HEK293T (cell line): ENCODE data around the gene RSPH9.

Experiments used
- BHLHE40 ChIP-seq: fragments of 450-650 bp; IDR thresholded peaks from 2 replicates; pipeline ENCODE4 v1.6.1; 2016; ENCODE audit warnings: mild to moderate bottlenecking, moderate library complexity, borderline replicate concordance
- CTBP1 ChIP-seq: fragments of 450-650 bp; IDR thresholded peaks from 2 replicates; pipeline ENCODE4 v1.6.1; 2016; ENCODE audit warnings: borderline replicate concordance
- ELF4 ChIP-seq: fragments of 450-650 bp; IDR thresholded peaks from 2 replicates; pipeline ENCODE4 v1.6.1; 2017; ENCODE audit warnings: antibody characterized with exemption
- FOXM1 ChIP-seq: fragments of 450-650 bp; IDR thresholded peaks from 2 replicates; pipeline ENCODE4 v1.6.1; 2017; ENCODE audit warnings: mild to moderate bottlenecking, borderline replicate concordance
- SP1 ChIP-seq: fragments of 450-650 bp; IDR thresholded peaks from 2 replicates; pipeline ENCODE4 v1.6.1; 2017
- TARDBP ChIP-seq: fragments of 450-650 bp; IDR thresholded peaks from 2 replicates; pipeline ENCODE4 v1.6.1; 2016

DNA sequence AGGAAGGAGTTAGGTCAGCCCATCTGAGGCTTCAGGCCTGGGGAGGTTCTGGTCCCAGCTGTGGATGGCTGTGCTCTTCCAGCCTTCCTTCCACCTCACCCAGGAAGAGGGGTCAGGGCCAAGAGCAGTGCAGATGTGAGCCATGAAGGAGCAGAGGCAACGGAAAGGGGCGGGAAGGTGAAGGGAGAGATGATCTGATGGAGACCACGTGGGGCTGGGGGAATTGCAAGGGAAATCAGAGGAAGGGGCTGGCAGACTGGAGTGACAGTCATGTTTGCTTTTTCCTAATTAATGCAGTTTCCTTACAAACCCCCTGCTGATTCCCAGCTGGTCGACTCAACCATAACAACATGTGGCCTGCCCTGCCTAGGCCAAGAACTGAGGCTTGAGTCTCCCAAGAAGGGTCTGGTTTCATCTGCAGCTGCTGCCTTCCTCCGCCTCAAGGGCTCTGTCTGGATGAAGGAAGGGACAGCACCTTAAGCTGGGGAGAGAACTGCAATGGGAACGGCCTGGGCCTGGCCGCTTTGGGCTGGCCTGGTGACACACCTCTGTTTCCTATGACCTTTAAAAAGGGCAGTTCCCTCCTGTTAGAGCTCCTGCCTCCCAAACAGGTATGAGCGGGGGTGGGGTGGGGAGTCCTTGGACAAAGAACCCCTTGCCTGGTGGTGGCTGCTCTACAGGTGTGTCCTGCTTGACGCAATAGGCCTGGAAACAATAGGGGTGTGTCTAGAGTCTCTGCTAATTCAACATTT is 50.6 kb downstream of the RSPH9 start:
- TF ChIP-seq FOXM1 (no peak), TARDBP (no peak), SP1 (no peak), BHLHE40 (no peak), CTBP1 (no peak), ELF4 (no peak)
